Measurements from ENCODE around the gene FAM219B.
"Not testable (repeated sequence)": the region's sequence is repeated elsewhere in the genome, so short reads cannot be mapped to it uniquely, and the experiment has no call there.

The FAM219B gene

DNA sequence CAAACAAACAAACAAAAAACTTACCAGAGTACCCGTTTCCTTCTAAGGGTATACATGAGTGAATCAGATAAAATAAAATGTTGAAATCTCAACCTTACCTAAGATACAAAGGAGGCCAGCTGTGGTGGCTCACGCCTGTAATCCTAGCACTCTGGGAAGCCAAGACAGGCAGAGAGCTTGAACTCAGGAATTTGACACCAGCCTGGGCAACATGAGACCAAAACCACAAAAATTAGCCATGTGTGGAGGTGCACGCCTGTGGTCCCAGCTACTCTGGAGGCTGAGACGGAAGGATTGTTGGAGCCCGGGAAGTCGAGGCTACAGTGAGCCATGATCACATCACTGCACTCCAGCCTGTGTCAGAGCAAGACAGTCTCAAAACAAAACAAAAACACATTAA lies 11.0 kb upstream of the FAM219B start:
- Histone ChIP-seq H3K36me3 (ENCODE audit: insufficient read depth, low read length) (peaks cover 28% of the 10 kb centered on the region), H3K9ac (ENCODE audit: low read depth, low read length) (no peak overlapping the region), H3K4me1 (ENCODE audit: insufficient read depth, low read length) (no peaks in the 10 kb centered on the region), H3K9me3 (ENCODE audit: control insufficient read depth, insufficient read depth, low read length) (no peaks in the 10 kb centered on the region)

DNA sequence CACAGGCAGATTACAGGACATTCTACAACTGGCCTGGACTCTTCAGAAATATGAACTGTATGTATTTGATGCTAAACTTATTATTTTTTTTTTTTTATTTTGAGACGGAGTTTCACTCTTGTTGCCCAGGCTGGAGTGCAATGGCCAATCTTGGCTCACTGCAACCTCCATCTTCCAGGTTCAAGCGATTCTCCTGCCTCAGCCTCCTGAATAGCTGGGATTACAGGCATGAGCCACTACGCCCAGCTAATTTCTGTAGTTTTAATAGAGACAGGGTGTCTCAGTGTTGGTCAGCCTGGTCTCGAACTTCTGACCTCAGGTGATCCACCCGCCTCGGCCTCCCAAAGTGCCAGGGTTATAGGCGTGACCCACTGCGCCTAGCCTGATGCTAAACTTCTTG lies 7.1 kb upstream of the FAM219B start:
- H3K4me1 ChIP-seq (ENCODE audit: insufficient read depth, low read length); H3K9ac ChIP-seq (ENCODE audit: low read depth, low read length); H3K9me3 ChIP-seq (ENCODE audit: control insufficient read depth, insufficient read depth, low read length): not testable (repeated sequence)
- peaks cover 18% of the 10 kb centered on the region for H3K36me3 ChIP-seq (ENCODE audit: insufficient read depth, low read length)

DNA sequence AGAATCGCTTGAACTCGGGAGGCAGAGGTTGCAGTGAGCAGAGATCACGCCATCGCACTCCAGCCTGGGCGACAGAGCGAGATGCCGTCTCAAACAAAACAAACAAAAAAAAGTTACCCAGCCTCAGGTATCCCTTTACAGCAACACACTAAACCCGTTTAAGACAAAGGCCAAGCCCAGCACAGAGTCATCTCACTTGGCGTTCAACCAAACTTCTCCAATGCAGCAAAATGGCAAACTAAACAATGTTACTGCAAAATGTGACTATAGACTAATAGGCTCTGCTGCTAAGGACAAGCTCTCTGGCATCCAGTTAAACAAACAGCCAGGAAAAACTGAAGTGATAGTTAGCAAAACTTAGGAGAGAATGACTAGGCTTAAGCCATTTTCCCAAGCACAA lies 6.4 kb upstream of the FAM219B start:
- Histone ChIP-seq H3K9me3 (ENCODE audit: control insufficient read depth, insufficient read depth, low read length) (no peaks in the 10 kb centered on the region), H3K36me3 (ENCODE audit: insufficient read depth, low read length) (peaks cover 15% of the 10 kb centered on the region), H3K9ac (ENCODE audit: low read depth, low read length) (no peak overlapping the region), H3K4me1 (ENCODE audit: insufficient read depth, low read length) (no peaks in the 10 kb centered on the region)

DNA sequence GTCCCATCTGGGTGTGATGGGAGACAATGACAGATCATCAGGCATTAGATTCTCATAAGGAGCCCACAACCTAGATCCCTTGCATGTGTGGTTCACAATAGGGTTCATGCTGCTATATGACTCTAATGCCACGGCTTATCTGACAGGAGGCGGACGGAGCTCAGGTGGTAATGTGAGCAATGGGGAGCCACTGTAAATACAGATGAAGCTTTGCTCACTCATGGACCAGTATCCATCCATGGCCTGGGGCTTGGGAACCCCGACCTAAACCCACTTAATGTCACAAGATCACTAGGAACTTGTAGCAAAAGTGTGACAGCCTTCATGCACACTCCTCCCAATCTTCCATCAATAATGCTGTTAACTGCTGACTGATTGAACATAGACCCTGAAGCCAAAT lies 2.0 kb upstream of the FAM219B start:
- H3K9me3 ChIP-seq (ENCODE audit: control insufficient read depth, insufficient read depth, low read length), result no peaks in the 10 kb centered on the region
- peaks cover 15% of the 10 kb centered on the region for H3K36me3 ChIP-seq (ENCODE audit: insufficient read depth, low read length)
- H3K4me1 ChIP-seq (ENCODE audit: insufficient read depth, low read length), result peaks cover 4% of the 10 kb centered on the region; the same call in 1 of the 2 replicates
- H3K9ac ChIP-seq (ENCODE audit: low read depth, low read length), result no peak overlapping the region

DNA sequence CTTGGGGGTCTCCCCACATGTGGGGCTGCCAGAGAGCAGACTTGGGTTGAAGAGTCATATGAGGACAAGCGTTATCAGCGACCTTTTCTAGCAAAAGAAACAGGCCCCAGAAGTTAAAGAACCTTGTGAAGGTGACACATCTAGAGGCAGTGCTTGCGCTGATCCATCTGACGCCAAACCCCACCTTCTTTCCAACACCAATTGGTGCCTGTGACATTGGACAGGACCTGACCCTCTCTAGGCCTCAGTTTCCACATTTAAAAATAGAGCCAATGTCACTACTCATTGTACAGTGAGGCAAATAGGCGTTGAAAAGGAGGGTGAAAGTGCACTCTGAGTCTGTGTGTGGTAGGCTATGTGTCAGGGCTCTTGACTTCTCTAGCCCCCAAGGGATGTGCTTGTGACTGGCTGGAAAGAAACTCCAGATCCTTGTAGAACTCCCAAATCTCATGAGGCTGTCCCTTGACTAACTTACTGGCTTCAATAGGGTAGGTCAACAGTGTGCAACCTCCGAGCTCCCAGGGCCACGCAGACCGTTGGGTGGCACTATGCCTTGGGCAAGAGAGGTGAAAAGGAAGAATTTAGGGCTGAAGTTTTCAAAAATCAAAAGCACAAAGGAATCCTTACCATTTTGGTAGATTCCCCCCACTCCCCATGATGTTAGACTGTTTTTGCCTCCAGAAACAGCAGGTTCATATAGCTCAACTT lies 666 bp upstream of the FAM219B start:
- peak overlapping the region; percentile 81 for H3K9ac ChIP-seq (ENCODE audit: low read depth, low read length)
- no peaks in the 10 kb centered on the region for H3K9me3 ChIP-seq (ENCODE audit: control insufficient read depth, insufficient read depth, low read length)

DNA sequence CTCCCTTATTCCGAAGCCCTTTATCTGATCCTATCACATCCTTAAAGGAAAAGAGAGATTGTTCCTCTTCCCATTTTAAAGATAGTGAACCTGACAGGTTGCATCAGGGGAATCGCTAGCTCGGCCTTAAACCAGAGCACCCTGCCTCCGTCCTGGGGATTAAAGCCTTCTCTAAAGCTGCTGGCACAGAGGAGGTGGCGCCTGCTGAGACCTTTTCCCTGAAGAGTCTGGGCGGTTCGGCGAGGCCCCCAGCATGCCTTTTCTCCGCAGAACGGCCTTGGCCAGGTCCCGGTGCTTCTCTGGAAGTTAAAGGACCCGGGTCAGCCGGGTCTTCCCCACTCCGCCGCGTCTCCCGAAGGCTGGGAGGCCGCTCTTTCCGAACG lies 593 bp downstream of the FAM219B start:
- H3K36me3 ChIP-seq (ENCODE audit: insufficient read depth, low read length), result peaks cover 27% of the 10 kb centered on the region

More for the DNA sequence above, 666 bp upstream of the FAM219B start:
- Histone ChIP-seq H3K4me1 (ENCODE audit: insufficient read depth, low read length) (peaks cover 4% of the 10 kb centered on the region; the same call in 1 of the 2 replicates), H3K36me3 (ENCODE audit: insufficient read depth, low read length) (peaks cover 20% of the 10 kb centered on the region)

DNA sequence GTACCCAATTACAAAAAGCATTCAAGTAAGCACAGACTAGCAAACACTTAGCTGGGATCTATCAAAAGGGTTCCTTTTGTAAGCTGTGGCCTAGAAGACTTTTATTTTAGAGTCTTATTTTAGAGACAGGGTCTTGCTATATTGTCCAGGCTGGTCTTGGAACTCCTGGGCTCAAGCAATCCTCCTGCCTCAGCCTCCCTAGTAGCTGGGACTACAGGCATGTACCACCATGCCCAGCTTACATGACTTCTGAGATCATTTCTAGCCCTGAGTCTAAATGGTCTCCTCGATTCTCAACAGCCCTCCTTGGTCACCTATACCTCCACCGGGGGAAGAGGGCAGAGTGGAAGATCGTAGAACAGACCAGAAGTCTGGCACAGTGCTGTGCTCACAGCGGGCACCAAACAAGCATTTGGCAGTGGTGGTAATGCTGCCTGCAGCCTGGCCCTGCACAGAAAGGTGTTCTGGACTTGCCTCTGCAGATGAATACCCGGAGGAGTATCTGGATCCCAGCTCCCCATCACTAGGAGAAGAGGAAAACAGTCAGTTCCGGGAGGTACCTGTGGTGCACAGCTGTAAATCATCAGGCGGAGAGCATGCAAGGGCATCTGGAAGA lies 2.4 kb downstream of the FAM219B start:
- no peak overlapping the region for H3K9ac ChIP-seq (ENCODE audit: low read depth, low read length)
- H3K36me3 ChIP-seq (ENCODE audit: insufficient read depth, low read length), result peaks cover 42% of the 10 kb centered on the region
- H3K4me1 ChIP-seq (ENCODE audit: insufficient read depth, low read length), result peaks cover 4% of the 10 kb centered on the region; the same call in 1 of the 2 replicates

More for the DNA sequence above, 593 bp downstream of the FAM219B start:
- no peaks in the 10 kb centered on the region for H3K9me3 ChIP-seq (ENCODE audit: control insufficient read depth, insufficient read depth, low read length)
- peaks cover 4% of the 10 kb centered on the region; the same call in 1 of the 2 replicates for H3K4me1 ChIP-seq (ENCODE audit: insufficient read depth, low read length)
- peak overlapping the region; percentile 81 for H3K9ac ChIP-seq (ENCODE audit: low read depth, low read length)

DNA sequence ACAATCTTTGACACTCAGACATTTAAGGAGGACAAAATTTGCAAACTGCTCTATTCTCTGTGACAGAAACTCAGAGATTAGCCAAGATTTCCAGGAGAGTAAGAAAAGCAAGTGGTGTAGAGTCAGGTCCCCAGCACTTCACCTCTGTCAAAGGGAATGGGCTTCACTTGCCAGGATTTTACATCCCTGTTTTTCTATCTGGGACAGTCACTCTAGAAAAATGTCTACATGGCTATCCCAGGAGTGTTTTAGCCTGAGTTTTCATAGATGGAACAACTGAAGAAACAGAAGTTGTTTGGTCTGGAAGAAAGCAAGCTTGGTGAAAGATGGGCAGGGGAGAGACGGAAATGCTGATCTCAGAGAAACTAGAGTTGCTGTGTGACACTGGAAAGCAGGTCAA lies 3.0 kb downstream of the FAM219B start:
- Histone ChIP-seq H3K9me3 (ENCODE audit: control insufficient read depth, insufficient read depth, low read length) (no peaks in the 10 kb centered on the region), H3K36me3 (ENCODE audit: insufficient read depth, low read length) (peaks cover 44% of the 10 kb centered on the region), H3K9ac (ENCODE audit: low read depth, low read length) (no peak overlapping the region), H3K4me1 (ENCODE audit: insufficient read depth, low read length) (peaks cover 4% of the 10 kb centered on the region; the same call in 1 of the 2 replicates)

More for the DNA sequence above, 2.4 kb downstream of the FAM219B start:
- H3K9me3 ChIP-seq (ENCODE audit: control insufficient read depth, insufficient read depth, low read length), result no peaks in the 10 kb centered on the region

DNA sequence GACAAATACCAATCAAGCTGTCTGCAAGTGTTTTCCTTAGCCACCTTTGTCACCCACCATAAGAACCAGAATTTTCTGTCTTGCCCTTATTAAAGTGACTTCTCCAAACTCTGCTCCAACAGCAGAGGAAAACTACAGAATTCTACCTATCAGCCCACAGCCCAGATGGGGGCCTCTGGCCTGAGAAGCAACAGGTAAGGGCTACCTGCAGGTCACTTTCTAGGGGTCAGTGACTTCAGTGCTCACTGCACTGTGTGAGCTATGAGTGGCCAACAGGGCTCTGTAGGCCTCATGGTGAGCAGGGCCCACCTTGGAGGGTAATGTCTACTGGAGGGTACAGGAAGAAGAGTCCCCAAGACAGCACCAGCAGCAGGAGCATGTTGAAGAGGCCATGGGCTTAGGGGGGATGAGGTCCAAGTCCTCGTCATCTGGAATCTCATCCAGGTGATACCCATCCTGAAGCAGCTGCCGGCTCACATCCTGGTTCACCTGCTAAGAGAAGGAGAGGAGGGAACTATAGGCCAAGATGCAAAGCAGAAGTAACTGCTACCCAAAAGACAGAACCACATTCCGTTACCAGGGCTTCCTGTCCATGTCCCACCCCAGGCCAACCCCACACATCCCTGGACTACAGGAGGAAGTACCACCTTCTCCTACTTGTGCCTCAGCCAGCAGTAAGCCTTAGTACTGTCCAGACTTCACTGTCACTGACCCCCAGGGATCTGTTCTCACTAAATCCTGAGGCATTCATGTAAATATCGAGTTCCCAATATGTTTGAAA lies 4.2 kb downstream of the FAM219B start:
- H3K9ac ChIP-seq (ENCODE audit: low read depth, low read length), result no peak overlapping the region
- H3K9me3 ChIP-seq (ENCODE audit: control insufficient read depth, insufficient read depth, low read length), result no peaks in the 10 kb centered on the region
- peaks cover 44% of the 10 kb centered on the region for H3K36me3 ChIP-seq (ENCODE audit: insufficient read depth, low read length)
- peaks cover 4% of the 10 kb centered on the region; the same call in 1 of the 2 replicates for H3K4me1 ChIP-seq (ENCODE audit: insufficient read depth, low read length)

DNA sequence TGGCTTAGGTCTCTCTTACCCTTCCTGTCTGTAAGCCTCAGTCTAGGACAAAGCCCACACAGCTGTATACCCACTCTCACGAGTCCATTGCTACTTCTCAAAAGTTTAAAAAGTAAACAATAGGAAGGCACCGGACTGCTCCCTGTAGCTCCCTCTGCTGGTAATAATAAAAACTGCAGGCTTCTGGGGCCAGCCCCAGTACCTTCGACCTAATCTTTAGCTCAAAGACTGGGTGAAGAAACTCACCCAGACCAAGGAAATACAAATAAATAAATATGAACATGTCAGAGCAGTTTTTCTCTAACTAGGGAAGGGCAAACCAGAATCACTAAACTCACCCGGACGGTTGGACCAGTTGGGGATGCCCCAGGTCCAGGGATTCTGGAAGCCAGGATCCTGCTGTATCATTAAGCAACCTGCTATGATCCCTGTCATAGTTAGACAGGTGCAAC lies 5.0 kb downstream of the FAM219B start:
- Histone ChIP-seq H3K36me3 (ENCODE audit: insufficient read depth, low read length) (peaks cover 44% of the 10 kb centered on the region), H3K9me3 (ENCODE audit: control insufficient read depth, insufficient read depth, low read length) (no peaks in the 10 kb centered on the region), H3K4me1 (ENCODE audit: insufficient read depth, low read length) (peaks cover 4% of the 10 kb centered on the region; the same call in 1 of the 2 replicates), H3K9ac (ENCODE audit: low read depth, low read length) (no peak overlapping the region)

DNA sequence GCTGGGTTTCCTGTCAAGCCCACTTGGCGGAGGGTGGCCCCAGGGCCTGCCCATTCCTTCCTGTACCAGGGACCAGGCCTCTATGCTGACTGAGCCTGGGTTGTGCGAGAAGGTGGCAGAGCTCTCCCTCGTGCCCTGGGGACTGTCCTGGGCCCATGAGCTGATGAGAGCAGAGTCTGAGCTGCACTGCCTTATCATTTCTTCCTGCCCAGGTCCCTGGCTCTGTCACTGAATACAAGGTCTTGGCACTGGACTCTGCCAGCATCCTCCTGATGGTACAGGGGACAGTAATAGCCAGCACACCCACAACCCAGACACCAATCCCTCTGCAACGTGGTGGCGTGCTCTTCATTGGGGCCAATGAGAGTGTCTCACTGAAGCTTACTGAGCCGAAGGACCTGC lies 9.3 kb downstream of the FAM219B start:
- Histone ChIP-seq H3K36me3 (ENCODE audit: insufficient read depth, low read length) (peaks cover 26% of the 10 kb centered on the region), H3K9ac (ENCODE audit: low read depth, low read length) (no peak overlapping the region), H3K9me3 (ENCODE audit: control insufficient read depth, insufficient read depth, low read length) (no peaks in the 10 kb centered on the region), H3K4me1 (ENCODE audit: insufficient read depth, low read length) (no peaks in the 10 kb centered on the region)

DNA sequence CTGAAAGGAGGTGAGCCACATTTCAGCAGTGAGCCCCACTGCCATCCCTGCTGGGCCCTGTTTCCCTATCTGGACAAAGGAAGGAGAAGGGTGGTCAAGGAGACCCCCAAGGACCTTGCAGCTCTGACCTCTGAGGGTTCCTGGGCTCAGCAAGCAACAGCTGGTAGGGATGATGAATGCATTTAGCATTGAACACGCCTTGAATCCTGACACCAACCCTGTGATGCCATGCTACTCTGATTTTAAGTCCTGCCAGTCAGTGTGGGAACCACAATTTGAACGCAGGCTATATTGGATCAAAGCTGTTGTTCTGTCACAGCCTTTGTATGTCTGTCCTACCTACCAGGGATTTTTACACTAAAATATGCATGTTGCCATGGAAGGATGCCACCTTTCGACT lies 10.3 kb downstream of the FAM219B start:
- Histone ChIP-seq H3K4me1 (ENCODE audit: insufficient read depth, low read length) (no peaks in the 10 kb centered on the region), H3K9ac (ENCODE audit: low read depth, low read length) (no peak overlapping the region), H3K36me3 (ENCODE audit: insufficient read depth, low read length) (peaks cover 24% of the 10 kb centered on the region), H3K9me3 (ENCODE audit: control insufficient read depth, insufficient read depth, low read length) (no peaks in the 10 kb centered on the region)

DNA sequence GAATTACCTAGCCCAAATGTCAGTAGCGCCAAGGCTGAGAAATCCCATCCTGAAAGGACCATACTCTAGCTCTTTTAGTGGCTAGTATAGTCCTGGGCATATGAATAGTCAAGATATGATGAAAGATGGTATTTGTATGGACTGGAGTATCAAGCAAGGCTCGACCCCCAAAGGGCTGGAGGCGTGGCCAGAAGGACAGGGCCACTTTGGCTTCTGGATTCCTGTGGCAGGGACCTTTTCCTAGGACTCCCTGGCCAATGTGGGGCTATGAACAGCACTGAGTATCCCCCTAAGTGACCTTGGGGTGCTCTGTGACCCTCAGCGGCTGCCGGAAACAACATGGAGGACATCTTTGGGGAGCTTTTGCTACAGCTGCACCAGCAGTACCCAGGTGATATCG lies 10.8 kb downstream of the FAM219B start:
- Histone ChIP-seq H3K36me3 (ENCODE audit: insufficient read depth, low read length) (peaks cover 20% of the 10 kb centered on the region), H3K9me3 (ENCODE audit: control insufficient read depth, insufficient read depth, low read length) (no peaks in the 10 kb centered on the region), H3K4me1 (ENCODE audit: insufficient read depth, low read length) (no peaks in the 10 kb centered on the region), H3K9ac (ENCODE audit: low read depth, low read length) (no peak overlapping the region)

DNA sequence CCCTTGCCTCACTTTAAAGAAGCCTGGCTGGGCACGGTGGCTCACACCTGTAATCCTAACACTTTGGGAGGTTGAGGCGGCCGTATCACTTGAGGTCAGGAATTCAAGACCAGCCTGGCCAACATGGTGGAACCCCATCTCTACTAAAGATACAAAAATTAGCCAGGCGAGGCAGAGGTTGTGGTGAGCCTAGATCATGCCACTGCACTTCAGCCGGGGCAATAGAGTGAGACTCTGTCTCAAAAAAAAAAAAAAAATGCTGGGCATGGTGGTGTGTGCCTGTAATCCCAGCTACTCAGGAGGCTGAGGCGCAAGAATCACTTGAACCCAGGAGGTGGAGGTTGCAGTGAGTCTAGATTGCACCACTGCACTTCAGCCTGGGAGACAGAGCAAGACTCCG lies 12.3 kb downstream of the FAM219B start:
- not testable (repeated sequence) for H3K9ac ChIP-seq (ENCODE audit: low read depth, low read length); H3K36me3 ChIP-seq (ENCODE audit: insufficient read depth, low read length); H3K4me1 ChIP-seq (ENCODE audit: insufficient read depth, low read length); H3K9me3 ChIP-seq (ENCODE audit: control insufficient read depth, insufficient read depth, low read length)
